Bronchial epithelial cell (primary cell): ENCODE measurements around the gene P2RY6. TPM values are rescaled to one million over a fixed set of nuclear protein-coding genes. Genes with fewer than 3 reads are reported as not detected.

Experiments used
- DNase-seq: peaks from one replicate; pipeline ENCODE4 v3.0.0-alpha.2; 2010; ENCODE audit warnings: low read depth
- FAIRE-seq: peaks from 2 replicates; lab custom pipeline; 2011; peaks lifted over from hg19 to GRCh38; lab: Jason Lieb, UNC
- H3K27me3 ChIP-seq: 2 replicates; pipeline ENCODE4 v1.5.1; 2011; ENCODE audit warnings: low read length; ENCODE audit not compliant: control insufficient read depth, insufficient read depth
- H3K36me3 ChIP-seq: 2 replicates; pipeline ENCODE4 v1.5.1; 2011; ENCODE audit warnings: low read length; ENCODE audit not compliant: control insufficient read depth, insufficient read depth
- H3K4me3 ChIP-seq: 2 replicates; pipeline ENCODE4 v1.5.1; 2011; ENCODE audit warnings: mild to moderate bottlenecking, low read depth, low read length, control low read depth
- total RNA-seq: library from RNA; depleted of rRNA; stranded (reverse); fragments of >200 nt; gene quantifications from 2 replicates; pipeline ENCODE4 v1.2.1, GENCODE V29; 2014
- TF ChIP-seq, protein P1 (sequence below): IDR thresholded peaks from 2 replicates; pipeline ENCODE4 v1.5.1; 2011; ENCODE audit warnings: mild to moderate bottlenecking, moderate library complexity, low read length, control low read depth, inconsistent platforms; ENCODE audit not compliant: insufficient read depth, severe bottlenecking

P2RY6 gene
- total RNA-seq, 1 donor from 2014 or later = not detected

DNA sequence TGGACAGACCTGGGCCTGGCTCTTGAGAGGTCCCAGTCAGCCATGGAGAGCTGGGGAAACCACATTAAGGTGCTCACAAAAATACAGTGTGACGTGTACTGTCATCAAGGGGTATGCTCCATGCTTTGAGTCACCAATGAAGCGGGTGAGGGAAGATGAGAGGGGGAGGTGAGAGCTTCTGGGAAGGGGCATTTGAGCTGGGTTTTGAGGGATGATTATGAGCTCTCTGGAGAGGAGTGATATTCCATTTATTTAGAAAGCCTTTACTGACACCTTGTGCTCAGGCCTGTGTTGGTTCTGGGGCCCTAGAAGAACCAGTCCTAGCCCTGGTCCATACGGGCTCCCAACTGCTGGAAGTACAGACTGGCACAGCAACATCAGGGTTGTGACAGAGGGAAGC lies 25.6 kb downstream of the P2RY6 start:
- no peak for DNase-seq
- H3K36me3 ChIP-seq = no peaks in the 10 kb centered on the region
- TF ChIP-seq, protein P1, sequence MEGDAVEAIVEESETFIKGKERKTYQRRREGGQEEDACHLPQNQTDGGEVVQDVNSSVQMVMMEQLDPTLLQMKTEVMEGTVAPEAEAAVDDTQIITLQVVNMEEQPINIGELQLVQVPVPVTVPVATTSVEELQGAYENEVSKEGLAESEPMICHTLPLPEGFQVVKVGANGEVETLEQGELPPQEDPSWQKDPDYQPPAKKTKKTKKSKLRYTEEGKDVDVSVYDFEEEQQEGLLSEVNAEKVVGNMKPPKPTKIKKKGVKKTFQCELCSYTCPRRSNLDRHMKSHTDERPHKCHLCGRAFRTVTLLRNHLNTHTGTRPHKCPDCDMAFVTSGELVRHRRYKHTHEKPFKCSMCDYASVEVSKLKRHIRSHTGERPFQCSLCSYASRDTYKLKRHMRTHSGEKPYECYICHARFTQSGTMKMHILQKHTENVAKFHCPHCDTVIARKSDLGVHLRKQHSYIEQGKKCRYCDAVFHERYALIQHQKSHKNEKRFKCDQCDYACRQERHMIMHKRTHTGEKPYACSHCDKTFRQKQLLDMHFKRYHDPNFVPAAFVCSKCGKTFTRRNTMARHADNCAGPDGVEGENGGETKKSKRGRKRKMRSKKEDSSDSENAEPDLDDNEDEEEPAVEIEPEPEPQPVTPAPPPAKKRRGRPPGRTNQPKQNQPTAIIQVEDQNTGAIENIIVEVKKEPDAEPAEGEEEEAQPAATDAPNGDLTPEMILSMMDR = no peak
- H3K4me3 ChIP-seq = no peak overlapping the region
- no peak for FAIRE-seq
- H3K27me3 ChIP-seq = no peaks in the 10 kb centered on the region

DNA sequence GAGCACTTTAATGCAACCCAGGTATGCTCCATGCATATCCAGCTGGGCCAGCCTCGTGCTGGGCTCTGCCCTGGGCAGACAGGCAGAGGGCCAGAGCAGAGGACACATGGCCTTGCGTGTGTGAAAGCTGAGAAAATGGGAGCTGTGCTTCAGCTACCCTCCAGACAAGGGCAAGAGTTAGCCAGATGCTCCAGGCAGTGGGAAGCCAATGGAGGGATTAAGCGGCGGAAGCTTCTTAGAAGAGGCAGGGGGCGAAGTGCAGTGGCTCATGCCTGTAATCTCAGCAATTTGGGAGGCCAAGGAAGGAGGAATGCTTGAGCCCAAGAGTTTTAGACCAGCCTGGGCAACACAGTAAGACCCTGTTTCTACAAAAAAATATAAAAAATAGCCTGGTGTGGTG lies 26.1 kb downstream of the P2RY6 start:
- no peak overlapping the region for H3K4me3 ChIP-seq
- DNase-seq (no peak), FAIRE-seq (no peak)
- TF ChIP-seq, protein P1 = no peak
- H3K36me3 ChIP-seq = no peaks in the 10 kb centered on the region
- no peaks in the 10 kb centered on the region for H3K27me3 ChIP-seq

DNA sequence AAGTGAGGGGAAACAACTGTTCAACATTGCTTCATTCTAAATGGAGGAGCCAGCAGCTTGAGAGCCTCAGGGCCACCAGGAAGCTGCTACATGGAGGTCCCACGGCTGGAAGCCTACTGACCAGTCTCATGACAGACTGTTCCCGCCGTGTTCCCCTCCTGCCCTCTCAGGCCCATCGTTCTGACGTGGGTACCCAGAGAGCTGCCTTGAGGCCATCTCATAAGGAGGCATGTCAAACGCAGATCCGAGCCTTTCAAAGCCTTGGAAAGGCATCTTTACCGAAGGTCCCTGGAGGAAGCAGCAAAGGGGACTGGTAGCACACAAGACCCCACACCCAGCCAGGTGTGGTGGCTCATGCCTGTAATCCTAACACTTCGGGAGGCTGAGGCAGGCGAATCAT lies 27.6 kb downstream of the P2RY6 start:
- no peak for FAIRE-seq
- TF ChIP-seq, protein P1 = no peak
- no peak overlapping the region for H3K4me3 ChIP-seq
- DNase-seq = no peak
- H3K27me3 ChIP-seq = no peaks in the 10 kb centered on the region
- H3K36me3 ChIP-seq = no peaks in the 10 kb centered on the region

DNA sequence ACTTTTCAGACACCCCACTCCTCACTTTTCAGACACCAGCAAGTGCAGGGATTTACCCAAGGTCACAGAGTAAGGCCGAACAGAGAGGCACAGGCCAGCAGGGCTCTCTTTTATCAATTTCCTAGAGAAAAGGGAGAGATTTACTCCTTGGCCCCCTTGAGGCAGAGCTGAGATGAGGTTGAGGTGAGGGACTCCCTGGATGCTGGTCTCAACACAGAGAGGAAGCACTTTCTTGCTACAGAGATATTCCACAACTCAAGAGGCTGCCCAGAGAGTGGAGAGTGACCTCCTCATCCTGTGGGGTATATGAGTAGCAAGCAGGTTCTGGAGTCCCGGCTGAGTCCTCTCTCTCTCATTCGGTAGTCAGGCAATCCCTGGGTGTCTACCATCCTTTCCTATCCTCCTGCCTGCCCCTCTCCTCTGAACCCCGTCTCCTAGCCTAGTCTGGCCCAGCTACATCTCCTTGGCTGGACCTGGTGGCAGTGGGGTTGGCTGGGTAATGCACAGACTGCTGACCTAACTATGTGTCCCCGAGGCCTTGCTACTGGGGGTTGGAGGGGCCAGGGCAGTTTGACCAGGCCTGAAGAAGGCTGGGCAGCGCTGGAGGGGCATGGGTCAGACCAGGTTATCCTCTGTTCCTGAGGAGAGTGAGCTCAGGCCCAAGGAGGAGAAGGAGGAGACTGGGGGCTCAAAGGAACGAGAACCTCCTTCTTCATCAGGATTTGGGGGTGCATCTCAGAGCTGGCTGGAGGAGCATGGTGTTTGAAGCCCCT lies 34.1 kb downstream of the P2RY6 start:
- H3K36me3 ChIP-seq = no peaks in the 10 kb centered on the region
- no peaks in the 10 kb centered on the region for H3K27me3 ChIP-seq
- peak; percentile 47 for FAIRE-seq
- H3K4me3 ChIP-seq = no peak overlapping the region
- DNase-seq = no peak
- TF ChIP-seq, protein P1 = no peak

DNA sequence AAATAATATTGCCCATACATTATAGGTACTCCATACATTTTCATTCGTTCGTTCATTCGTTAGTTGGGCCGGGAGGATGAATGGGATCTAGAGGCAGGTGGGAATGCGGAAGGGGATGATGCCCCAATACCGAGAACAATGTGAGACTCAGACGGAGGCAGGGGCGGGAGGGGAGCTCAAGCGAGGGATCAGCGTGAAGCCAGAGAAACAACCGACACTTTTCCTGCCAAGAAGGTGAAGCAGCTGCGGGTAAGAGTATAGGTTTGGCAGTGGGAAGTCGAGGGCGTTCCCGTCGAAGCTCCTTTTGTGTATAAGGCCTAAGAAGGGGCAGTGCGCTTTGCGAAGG lies 34.8 kb downstream of the P2RY6 start:
- H3K36me3 ChIP-seq = no peaks in the 10 kb centered on the region
- DNase-seq (no peak), FAIRE-seq (no peak)
- H3K27me3 ChIP-seq = no peaks in the 10 kb centered on the region
- H3K4me3 ChIP-seq = peak overlapping the region; percentile 59
- TF ChIP-seq, protein P1 = no peak
